Left lung (tissue), 10 donors: Measurements from ENCODE around the gene SH3GL1. TPM values are rescaled to one million over a fixed set of nuclear protein-coding genes. Genes with fewer than 3 reads are reported as not detected.

Experiments used
- ATAC-seq: fragments of 200-7000 bp; cut with Tn5 transposase; one replicate; pipeline ENCODE4 v1.9.1; 2020; ENCODE audit warnings: moderate library complexity
- DNase-seq, 4 donors: peaks; one replicate each; pipeline ENCODE4 v3.0.0-alpha.2; 2013 to 2020
- H3K27ac ChIP-seq, 2 donors: fragments of 200-600 bp; sonication (generic) in 1 of 2; one replicate each; pipeline versions ENCODE4 v1.5.0 to v1.8.0; 2020 to 2021
- H3K27me3 ChIP-seq, 2 donors: fragments of 200-600 bp; sonication (generic) in 1 of 2; one replicate each; pipeline versions ENCODE4 v1.5.0 to v1.8.0; 2020 to 2021
- H3K36me3 ChIP-seq, 2 donors: fragments of 200-600 bp; sonication (generic) in 1 of 2; one replicate each; pipeline versions ENCODE4 v1.5.0 to v1.8.0; 2020 to 2021
- H3K4me1 ChIP-seq, 2 donors: fragments of 200-600 bp; one replicate each; pipeline ENCODE4 v1.8.0; 2021
- H3K4me3 ChIP-seq, 2 donors: fragments of 200-600 bp; sonication (generic) in 1 of 2; one replicate each; pipeline versions ENCODE4 v1.5.0 to v1.8.0; 2020 to 2021; ENCODE audit warnings: mild to moderate bottlenecking in 1 of 2
- H3K9me3 ChIP-seq, 2 donors: fragments of 200-600 bp; sonication (generic) in 1 of 2; one replicate each; pipeline versions ENCODE4 v1.5.0 to v1.8.0; 2020 to 2021
- CTCF ChIP-seq, 2 donors: fragments of 200-600 bp; sonication (generic) in 1 of 2; IDR thresholded peaks; one replicate each; pipeline versions ENCODE4 v1.5.0 to v1.8.0; 2021; ENCODE audit warnings: antibody characterized with exemption in 2 of 2
- intact Hi-C, 2 donors: fragments of 100-400 bp; cut with DNase I; formaldehyde crosslinking; loops; one replicate each; pipeline versions ENCODE4 v1.11.2 to v1.14.2; 2022
- polyA plus RNA-seq, 6 donors: library from polyadenylated mRNA; unstranded; fragments of 120-200 nt; gene quantifications; one replicate each; pipeline ENCODE4 v1.2.1, GENCODE V29; 2013; ENCODE audit not compliant: insufficient read length in 6 of 6
- total RNA-seq, 2 donors: library from RNA; stranded (reverse); fragmentation: NEBNext Ultra II Directional; extraction: Animal tissue kit (Norgen Biotek cat#: 25700); gene quantifications; one replicate each; pipeline ENCODE4 v1.2.1, GENCODE V29; 2021
- donor health status: DM: no; HTN: yes; CAD: no.
- donor health status: DM: no; HTN: no; CAD: no.

Gene SH3GL1
- total and polyA plus RNA-seq, 8 donors = 64.6 to 119 (median 84.4) TPM

- peak in 1 of 4 donors; percentile 70 for DNase-seq
- intact Hi-C loops = no loop called here
- Histone ChIP-seq H3K36me3 (peaks cover 0 to 47% of the 10 kb centered on the region in 2 donors), H3K27ac (peak overlapping the region; percentile 77 to 83), H3K9me3 (no peaks in the 10 kb centered on the region), H3K4me1 (peaks cover 53 to 79% of the 10 kb centered on the region in 2 donors), H3K4me3 (no peak overlapping the region), H3K27me3 (no peaks in the 10 kb centered on the region)
- TF ChIP-seq CTCF (IDR thresholded peaks at IDR 0.05) = no peak
- ATAC-seq = no peak
These were observed 10.8 kb downstream of the SH3GL1 start for GRCh38 chr19:4389511-4390016.

DNA sequence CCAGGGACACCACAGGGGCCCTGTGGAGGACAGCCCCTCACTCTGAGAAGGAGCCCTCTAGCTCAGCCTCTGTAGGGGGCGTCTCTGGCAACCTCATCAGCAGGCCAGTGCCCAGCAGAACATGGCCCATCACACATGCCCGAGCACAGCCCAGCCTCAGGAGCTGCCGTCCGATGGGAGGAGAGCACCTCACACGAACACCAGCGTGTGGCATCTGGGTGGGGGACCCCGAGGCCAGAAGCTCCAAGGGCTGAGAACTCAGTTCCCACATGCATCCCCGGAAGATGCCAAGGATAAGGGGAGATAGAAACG lies 11.3 kb downstream of the SH3GL1 start:
- no peaks in the 10 kb centered on the region for H3K9me3 ChIP-seq
- no peak for TF ChIP-seq CTCF (IDR thresholded peaks at IDR 0.05)
- peaks cover 53 to 74% of the 10 kb centered on the region in 2 donors for H3K4me1 ChIP-seq
- peak overlapping the region; percentile 77 to 83 for H3K27ac ChIP-seq
- ATAC-seq (no peak), DNase-seq (no peak)
- H3K4me3 ChIP-seq = no peak overlapping the region
- no peaks in the 10 kb centered on the region for H3K27me3 ChIP-seq
- intact Hi-C loops = no loop called here
- H3K36me3 ChIP-seq = peaks cover 0 to 47% of the 10 kb centered on the region in 2 donors

GRCh38 chr19:4388337-4389063 lies 11.8 kb downstream of the SH3GL1 start:
- Histone ChIP-seq H3K36me3 (peaks cover 0 to 52% of the 10 kb centered on the region in 2 donors), H3K27ac (peak overlapping the region; percentile 77 to 83), H3K27me3 (no peaks in the 10 kb centered on the region), H3K9me3 (no peaks in the 10 kb centered on the region), H3K4me3 (no peak overlapping the region), H3K4me1 (peaks cover 51 to 69% of the 10 kb centered on the region in 2 donors)
- no peak for TF ChIP-seq CTCF (IDR thresholded peaks at IDR 0.05)
- ATAC-seq (peak; percentile 71), DNase-seq (peak in 1 of 4 donors; percentile 68)
- intact Hi-C loops = no loop called here

GRCh38 chr19:4386041-4386782 lies 14.1 kb downstream of the SH3GL1 start:
- DNase-seq = no peak

More at GRCh38 chr19:4386041-4386782, 14.1 kb downstream of the SH3GL1 start:
- ATAC-seq = no peak
- Histone ChIP-seq H3K4me1 (peaks cover 35 to 51% of the 10 kb centered on the region in 2 donors), H3K9me3 (no peaks in the 10 kb centered on the region), H3K27ac (no peak overlapping the region), H3K27me3 (no peaks in the 10 kb centered on the region), H3K36me3 (peaks cover 0 to 57% of the 10 kb centered on the region in 2 donors), H3K4me3 (no peak overlapping the region)
- no peak for TF ChIP-seq CTCF (IDR thresholded peaks at IDR 0.05)
- intact Hi-C loops = no loop called here
